Neural progenitor cell (in vitro differentiated cells): ENCODE measurements around the gene PTPRG.

Experiments used
- EZH2 ChIP-seq: fragments of 200-600 bp; sonication (generic); IDR thresholded peaks from 2 replicates; pipeline ENCODE4 v1.6.1; 2017; ENCODE audit warnings: antibody characterized with exemption, mild to moderate bottlenecking, moderate library complexity
- EZH2phosphoT487 ChIP-seq: fragments of 200-600 bp; sonication (generic); IDR thresholded peaks from 2 replicates; pipeline ENCODE4 v1.6.1; 2017; ENCODE audit warnings: antibody characterized with exemption
- TF ChIP-seq, protein P1 (sequence below): fragments of 200-600 bp; sonication (generic); IDR thresholded peaks from 2 replicates; pipeline ENCODE4 v1.5.1; 2017; ENCODE audit warnings: antibody characterized with exemption, mild to moderate bottlenecking

DNA sequence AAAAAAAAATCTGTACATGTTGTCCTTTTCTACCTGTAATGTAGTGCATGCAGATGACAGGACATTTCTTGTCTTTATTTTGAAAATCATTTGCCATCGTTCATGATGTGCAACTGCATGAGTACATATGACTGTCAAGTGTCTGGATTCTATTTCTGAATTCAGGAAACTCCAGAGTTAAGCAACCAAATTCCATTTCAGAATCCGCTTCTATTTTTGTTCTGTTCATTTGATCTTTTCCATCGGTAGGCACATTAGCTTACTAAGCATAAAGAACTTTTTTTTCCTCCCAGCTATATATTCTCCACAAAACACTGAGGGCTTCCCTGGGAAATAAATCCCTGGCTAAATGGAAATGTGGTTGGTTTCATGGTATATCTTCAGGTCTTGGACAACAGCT is 365.6 kb downstream of the PTPRG start:
- TF ChIP-seq, protein P1, sequence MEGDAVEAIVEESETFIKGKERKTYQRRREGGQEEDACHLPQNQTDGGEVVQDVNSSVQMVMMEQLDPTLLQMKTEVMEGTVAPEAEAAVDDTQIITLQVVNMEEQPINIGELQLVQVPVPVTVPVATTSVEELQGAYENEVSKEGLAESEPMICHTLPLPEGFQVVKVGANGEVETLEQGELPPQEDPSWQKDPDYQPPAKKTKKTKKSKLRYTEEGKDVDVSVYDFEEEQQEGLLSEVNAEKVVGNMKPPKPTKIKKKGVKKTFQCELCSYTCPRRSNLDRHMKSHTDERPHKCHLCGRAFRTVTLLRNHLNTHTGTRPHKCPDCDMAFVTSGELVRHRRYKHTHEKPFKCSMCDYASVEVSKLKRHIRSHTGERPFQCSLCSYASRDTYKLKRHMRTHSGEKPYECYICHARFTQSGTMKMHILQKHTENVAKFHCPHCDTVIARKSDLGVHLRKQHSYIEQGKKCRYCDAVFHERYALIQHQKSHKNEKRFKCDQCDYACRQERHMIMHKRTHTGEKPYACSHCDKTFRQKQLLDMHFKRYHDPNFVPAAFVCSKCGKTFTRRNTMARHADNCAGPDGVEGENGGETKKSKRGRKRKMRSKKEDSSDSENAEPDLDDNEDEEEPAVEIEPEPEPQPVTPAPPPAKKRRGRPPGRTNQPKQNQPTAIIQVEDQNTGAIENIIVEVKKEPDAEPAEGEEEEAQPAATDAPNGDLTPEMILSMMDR, result no peak
- TF ChIP-seq EZH2 (no peak), EZH2phosphoT487 (no peak)
